DMS79 treated with DMSO at 0.1 percent for 48 hours (cell line): Measurements from ENCODE around the gene XYLB.
"Not testable (repeated sequence)": the region's sequence is repeated elsewhere in the genome, so short reads cannot be mapped to it uniquely, and the experiment has no call there.

Source experiments
- DNase-seq: peaks from one replicate; lab custom pipeline; 2025; lab: John Stamatoyannopoulos, UW

Gene XYLB

GRCh38 chr3:38396239-38396638, 49.7 kb downstream of the XYLB start:
- no peak for DNase-seq

DNA sequence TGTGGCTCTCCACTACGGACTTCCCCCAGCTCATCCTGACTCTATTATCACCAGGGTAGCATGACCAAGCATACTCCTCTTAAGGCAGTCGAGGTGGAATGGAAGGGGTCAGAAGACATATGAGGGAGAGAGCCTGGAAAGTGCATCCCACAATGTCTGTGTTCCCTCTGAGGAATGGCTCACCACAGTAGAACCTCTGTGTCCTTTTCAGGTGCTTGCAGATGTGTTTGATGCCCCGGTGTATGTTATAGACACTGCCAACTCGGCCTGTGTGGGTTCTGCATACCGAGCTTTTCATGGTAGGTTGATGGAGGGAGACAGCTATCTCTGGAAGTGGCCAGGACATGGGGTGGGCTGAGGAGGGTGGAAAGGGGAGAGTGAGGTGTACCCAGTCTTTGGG, 50.3 kb downstream of the XYLB start:
- no peak for DNase-seq

GRCh38 chr3:38397320-38397719, 50.7 kb downstream of the XYLB start:
- no peak for DNase-seq

- DNase-seq = no peak
These were observed 54.8 kb downstream of the XYLB start for GRCh38 chr3:38401246-38401962.

DNA sequence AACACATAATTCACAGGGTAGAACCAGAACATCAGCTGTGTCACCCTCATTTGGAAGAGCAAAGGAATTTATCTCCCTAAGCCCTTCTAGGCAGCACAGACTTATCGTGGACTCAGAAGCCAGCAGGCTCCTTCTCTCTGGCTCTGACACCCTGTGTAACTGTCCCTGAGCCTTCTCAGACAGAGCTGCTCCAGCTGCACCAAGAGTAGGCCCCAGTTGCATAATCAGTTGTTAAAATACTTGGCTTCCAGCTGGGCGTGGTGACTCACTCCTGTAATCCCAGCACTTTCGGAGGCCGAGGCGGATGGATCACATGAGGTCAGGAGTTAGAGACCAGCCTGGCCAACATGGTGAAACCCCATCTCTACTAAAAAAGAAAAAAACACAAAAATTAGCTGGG, 57.7 kb downstream of the XYLB start:
- no peak for DNase-seq

GRCh38 chr3:38411591-38411990, 65.0 kb downstream of the XYLB start:
- no peak for DNase-seq

GRCh38 chr3:38420758-38421157, 74.2 kb downstream of the XYLB start:
- DNase-seq = not testable (repeated sequence)

DNA sequence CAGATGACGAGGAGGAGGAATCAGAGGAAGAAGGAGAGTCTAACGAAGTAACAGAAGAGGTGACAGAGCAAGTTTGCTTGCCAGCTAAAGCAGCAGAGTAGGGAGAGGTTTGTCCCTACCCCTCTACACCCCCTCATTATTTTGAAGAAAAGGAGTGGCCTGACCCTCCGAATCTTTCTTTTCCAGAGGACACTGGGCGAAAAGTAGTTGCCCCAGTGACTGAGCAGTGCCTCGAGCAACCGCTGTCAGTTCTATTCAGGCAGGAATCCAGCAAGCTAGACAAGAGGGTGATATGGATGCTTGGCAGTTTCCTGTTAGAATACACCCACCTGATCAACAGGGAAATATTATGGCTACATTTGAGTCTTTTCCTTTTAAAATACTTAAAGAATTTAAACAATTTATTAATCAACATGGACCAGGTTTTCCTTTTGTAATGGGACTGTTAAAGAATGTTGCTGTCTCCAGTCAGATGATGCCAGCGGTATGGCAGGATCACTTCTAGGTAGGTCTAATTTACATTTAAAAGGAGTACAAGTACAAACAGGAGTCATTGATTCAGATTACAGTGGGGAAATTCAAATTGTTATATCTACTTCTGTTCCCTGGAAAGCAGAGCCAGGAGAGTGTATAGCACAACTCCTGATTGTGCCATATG, 75.2 kb downstream of the XYLB start:
- no peak for DNase-seq

GRCh38 chr3:38426798-38427426, 80.3 kb downstream of the XYLB start:
- not testable (repeated sequence) for DNase-seq

DNA sequence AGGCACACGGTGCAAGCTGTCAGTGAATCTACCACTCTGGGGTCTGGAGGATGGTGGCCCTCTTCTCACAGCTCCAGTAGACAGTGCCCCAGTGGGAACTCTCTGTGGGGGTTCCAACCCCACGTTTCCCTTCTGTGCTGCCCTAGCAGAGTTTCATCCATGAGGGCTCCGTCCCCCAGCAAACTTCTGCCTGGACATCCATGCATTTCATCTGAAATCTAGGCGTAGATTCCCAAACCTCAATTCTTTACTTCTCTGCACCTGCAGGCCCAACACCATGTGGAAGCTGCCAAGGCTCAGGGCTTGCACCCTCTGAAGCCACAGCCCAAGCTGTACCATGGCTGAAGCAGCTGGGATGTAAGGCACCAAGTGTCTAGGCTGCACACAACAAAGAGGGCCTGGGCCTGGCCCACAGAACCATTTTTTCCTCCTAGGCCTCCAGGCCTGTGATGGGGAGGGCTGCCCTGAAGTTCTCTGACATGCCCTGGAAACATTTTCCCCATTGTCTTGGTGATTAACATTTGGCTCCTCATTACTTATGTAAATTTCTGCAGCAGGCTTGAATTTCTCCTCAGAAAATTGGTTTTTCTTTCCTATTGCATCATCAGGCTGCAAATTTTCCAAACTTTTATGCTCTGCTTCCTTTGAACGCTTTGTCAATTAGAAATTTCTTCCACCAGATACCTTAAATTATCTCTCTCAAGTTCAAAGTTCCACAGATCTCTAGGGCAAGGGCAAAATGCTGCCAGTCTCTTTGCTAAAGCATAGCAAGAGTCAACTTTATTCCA, 86.5 kb downstream of the XYLB start:
- not testable (repeated sequence) for DNase-seq

DNA sequence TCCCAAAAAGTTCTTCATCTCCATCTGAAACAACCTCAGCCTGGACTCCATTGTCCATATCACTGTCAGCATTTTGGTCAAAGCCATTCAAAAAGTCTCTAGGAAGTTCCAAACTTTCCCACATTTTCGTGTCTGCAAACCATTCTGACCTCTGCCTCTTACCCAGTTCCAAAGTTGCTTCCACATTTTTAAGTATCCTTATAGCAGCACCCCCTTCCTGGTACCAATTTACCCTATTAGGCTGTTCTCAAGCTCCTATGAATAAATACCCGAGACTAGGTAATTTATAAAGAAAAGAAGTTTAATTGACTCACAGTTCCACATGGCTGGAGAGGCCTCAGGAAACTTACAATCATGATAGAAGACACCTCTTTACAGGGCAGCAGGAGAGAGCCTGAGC, 87.1 kb downstream of the XYLB start:
- not testable (repeated sequence) for DNase-seq

GRCh38 chr3:38438436-38439069, 92.0 kb downstream of the XYLB start:
- not testable (repeated sequence) for DNase-seq

GRCh38 chr3:38443205-38443604, 96.6 kb downstream of the XYLB start:
- DNase-seq = not testable (repeated sequence)

DNA sequence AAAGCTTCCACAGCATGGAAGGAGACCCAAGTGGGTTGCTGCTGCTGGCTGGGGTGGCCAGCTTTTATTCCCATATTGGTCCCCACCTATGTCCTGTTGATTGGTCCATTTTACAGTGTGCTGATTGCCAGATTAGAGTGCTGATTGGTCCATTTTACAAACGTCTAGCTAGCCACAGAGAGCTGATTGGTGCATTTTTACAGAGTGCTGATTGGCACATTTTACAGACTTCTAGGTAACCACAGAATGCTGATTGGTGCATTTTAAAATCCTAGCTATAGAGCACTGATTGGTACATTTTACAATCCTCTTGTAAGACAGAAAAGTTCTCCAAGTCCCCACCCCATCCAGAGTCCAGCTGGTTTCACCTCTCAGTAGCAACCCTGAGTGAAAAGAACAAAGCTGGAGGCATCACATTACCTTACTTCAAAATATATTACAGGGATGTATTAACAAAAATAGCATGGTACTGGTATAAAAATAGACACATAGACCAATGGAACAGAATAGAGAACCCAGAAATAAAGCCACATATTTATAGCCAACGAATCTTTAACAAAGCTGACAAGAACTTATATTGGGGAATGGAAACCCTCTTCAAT, 99.6 kb downstream of the XYLB start:
- no peak for DNase-seq

GRCh38 chr3:38446812-38447211, 100.2 kb downstream of the XYLB start:
- DNase-seq = no peak

DNA sequence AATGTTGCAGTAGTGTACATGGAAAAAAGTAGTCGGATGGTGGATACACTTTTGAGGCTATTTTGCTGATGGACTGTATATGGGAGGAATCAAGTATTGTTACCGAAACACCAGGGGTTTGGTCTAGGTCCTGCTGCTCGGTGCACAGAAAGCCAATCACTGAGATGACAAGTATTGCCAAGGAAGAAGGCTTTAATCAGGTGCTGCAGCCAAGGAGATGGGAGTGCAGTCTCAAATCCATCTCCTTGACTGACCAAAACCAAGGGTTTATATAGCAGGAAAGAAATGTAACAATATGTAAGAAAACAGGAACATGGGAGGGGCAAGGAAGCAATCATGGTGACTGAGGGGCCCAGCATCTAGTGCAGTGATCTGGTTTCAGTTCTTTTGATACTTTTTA, 104.3 kb downstream of the XYLB start:
- no peak for DNase-seq

- peak; percentile 37 for DNase-seq
These were observed 106.7 kb downstream of the XYLB start, which contains the start of gene ACVR2B for GRCh38 chr3:38453075-38453912. TSS of gene ACVR2B (plus strand) at chr3:38453890. CDS start at chr3:38454323, 433 bp downstream.

DNA sequence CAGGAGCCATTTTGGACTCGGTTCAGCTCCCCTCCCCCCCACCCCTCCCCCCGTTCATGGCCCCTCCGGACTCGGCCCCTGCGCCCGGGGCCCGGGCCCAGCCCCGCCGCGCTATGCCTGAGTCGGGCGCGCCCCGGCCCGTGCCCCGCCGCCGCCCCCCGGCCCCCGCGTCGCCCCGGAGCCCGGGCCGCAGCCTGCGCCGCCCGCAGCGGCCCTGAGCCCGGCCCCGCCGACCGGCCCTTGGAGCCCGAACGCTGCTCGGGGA, 107.3 kb downstream of the XYLB start:
- no peak for DNase-seq

DNA sequence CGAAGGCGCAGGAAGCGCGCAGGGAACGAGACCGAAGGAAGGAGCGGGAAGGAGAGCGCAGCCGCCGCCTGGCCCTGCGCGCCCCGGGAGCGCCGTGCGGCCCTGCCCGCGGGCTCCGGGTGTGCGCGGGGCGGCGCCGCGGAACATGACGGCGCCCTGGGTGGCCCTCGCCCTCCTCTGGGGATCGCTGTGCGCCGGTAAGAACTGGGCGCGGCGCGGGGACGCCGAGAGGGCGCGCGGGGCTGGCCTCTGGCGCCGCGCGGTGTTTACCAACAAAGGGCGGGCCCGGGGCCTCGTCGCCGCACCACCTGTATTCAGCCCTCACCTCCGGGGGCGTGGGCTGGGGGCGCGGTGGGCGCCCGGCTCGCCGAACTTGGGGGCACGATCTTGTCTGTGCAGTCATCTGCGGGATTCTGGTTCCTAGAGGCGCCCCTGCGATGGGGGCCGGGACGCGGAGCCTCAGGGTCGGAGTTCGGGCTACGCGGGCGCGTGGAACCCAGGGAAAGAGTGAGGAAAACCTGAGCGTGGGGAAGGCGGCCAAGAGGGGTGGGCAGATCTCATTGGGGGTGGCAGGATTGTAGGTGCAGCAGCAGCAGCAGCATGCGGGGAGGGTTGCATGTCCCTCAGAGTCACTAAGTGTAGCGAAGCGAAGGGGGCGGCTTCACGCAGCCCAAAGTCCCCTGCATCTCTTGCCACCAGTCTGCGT, 107.7 kb downstream of the XYLB start:
- no peak for DNase-seq
